H9 (cell line): Measurements from ENCODE around the gene PDZK1IP1. TPM values are rescaled to one million over a fixed set of nuclear protein-coding genes. Genes with fewer than 3 reads are reported as not detected.

Experiments
- DNase-seq: peaks from one replicate; pipeline ENCODE4 v3.0.0-alpha.2; 2017
- H2AFZ ChIP-seq: one replicate; pipeline ENCODE4 v1.6.1; 2013; ENCODE audit warnings: mild to moderate bottlenecking, low read length, control low read depth, moderate library complexity
- H2AK5ac ChIP-seq: 2 replicates; pipeline ENCODE4 v1.6.1; 2013; ENCODE audit warnings: low read length, control low read depth, mixed read lengths; ENCODE audit not compliant: insufficient read length
- H2BK120ac ChIP-seq: one replicate; pipeline ENCODE4 v1.6.1; 2013; ENCODE audit warnings: low read depth, mild to moderate bottlenecking, low read length, control low read depth, inconsistent platforms; ENCODE audit not compliant: poor library complexity, severe bottlenecking
- H2BK12ac ChIP-seq: 2 replicates; pipeline ENCODE4 v1.6.1; 2013; ENCODE audit warnings: low read length, control low read depth, mixed read lengths, low read depth; ENCODE audit not compliant: insufficient read length
- H2BK15ac ChIP-seq: 2 replicates; pipeline ENCODE4 v1.6.1; 2013; ENCODE audit warnings: low read depth, low read length, control low read depth
- H2BK20ac ChIP-seq: one replicate; pipeline ENCODE4 v1.6.1; 2013; ENCODE audit warnings: low read depth, mild to moderate bottlenecking, low read length, control low read depth, inconsistent platforms; ENCODE audit not compliant: poor library complexity, severe bottlenecking
- H2BK5ac ChIP-seq: 2 replicates; pipeline ENCODE4 v1.6.1; 2013; ENCODE audit warnings: low read length, control low read depth, mixed read lengths; ENCODE audit not compliant: insufficient read length
- H3K14ac ChIP-seq: 2 replicates; pipeline ENCODE4 v1.6.1; 2013; ENCODE audit warnings: low read length, control low read depth; ENCODE audit not compliant: insufficient read depth
- H3K18ac ChIP-seq: 2 replicates; pipeline ENCODE4 v1.6.1; 2013; ENCODE audit warnings: low read depth, mild to moderate bottlenecking, mixed read lengths, low read length, control low read depth; ENCODE audit not compliant: insufficient read length
- H3K23ac ChIP-seq: 2 replicates; pipeline ENCODE4 v1.6.1; 2013; ENCODE audit warnings: low read length, control low read depth, mixed read lengths, low read depth; ENCODE audit not compliant: insufficient read length
- H3K23me2 ChIP-seq: 2 replicates; pipeline ENCODE4 v1.6.1; 2013; ENCODE audit warnings: low read depth, mild to moderate bottlenecking, mixed read lengths, low read length, control low read depth; ENCODE audit not compliant: insufficient read length, poor library complexity, severe bottlenecking
- H3K27ac ChIP-seq: 2 replicates; pipeline ENCODE4 v1.5.1; 2013; ENCODE audit warnings: low read length, control low read depth, mixed read lengths, low read depth; ENCODE audit not compliant: insufficient read length
- H3K27me3 ChIP-seq: 2 replicates; pipeline ENCODE4 v1.6.1; 2013; ENCODE audit warnings: low read length, control low read depth, inconsistent platforms; ENCODE audit not compliant: insufficient read depth
- H3K4ac ChIP-seq: 2 replicates; pipeline ENCODE4 v1.6.1; 2013; ENCODE audit warnings: low read depth, mild to moderate bottlenecking, control low read depth, inconsistent platforms, low read length, moderate library complexity
- H3K4me1 ChIP-seq: 2 replicates; pipeline ENCODE4 v1.6.1; 2013; ENCODE audit warnings: low read length, control low read depth, inconsistent platforms; ENCODE audit not compliant: insufficient read depth
- H3K4me2 ChIP-seq: 2 replicates; pipeline ENCODE4 v1.6.1; 2013; ENCODE audit warnings: low read length, control low read depth, mixed read lengths; ENCODE audit not compliant: insufficient read length, insufficient read depth
- H3K56ac ChIP-seq: 2 replicates; pipeline ENCODE4 v1.6.1; 2013; ENCODE audit warnings: low read depth, mild to moderate bottlenecking, mixed read lengths, low read length, control low read depth; ENCODE audit not compliant: insufficient read length
- H3K79me1 ChIP-seq: 2 replicates; pipeline ENCODE4 v1.6.1; 2013; ENCODE audit warnings: low read depth, mild to moderate bottlenecking, moderate library complexity, low read length, control low read depth, inconsistent platforms; ENCODE audit not compliant: insufficient read depth, poor library complexity, severe bottlenecking
- H3K79me2 ChIP-seq: 2 replicates; pipeline ENCODE4 v1.6.1; 2013; ENCODE audit warnings: low read length, control low read depth, inconsistent platforms; ENCODE audit not compliant: insufficient read depth
- H3K9ac ChIP-seq: 2 replicates; pipeline ENCODE4 v1.6.1; 2013; ENCODE audit warnings: low read length, control low read depth, mixed read lengths; ENCODE audit not compliant: insufficient read length; ENCODE audit errors: extremely low read depth
- H3K9me3 ChIP-seq: one replicate; pipeline ENCODE4 v1.6.1; 2013; ENCODE audit warnings: low read depth, low read length, inconsistent platforms; ENCODE audit not compliant: control insufficient read depth
- H3T11ph ChIP-seq: one replicate; pipeline ENCODE4 v1.6.1; 2013; ENCODE audit warnings: mild to moderate bottlenecking, low read length, control low read depth, inconsistent platforms
- H4K20me1 ChIP-seq: one replicate; pipeline ENCODE4 v1.6.1; 2013; ENCODE audit not compliant: control insufficient read depth, insufficient read length, insufficient read depth
- H4K5ac ChIP-seq: 2 replicates; pipeline ENCODE4 v1.6.1; 2013; ENCODE audit warnings: low read depth, mild to moderate bottlenecking, mixed read lengths, low read length, control low read depth; ENCODE audit not compliant: insufficient read length
- H4K8ac ChIP-seq: replicated peaks from 2 replicates; pipeline ENCODE4 v1.6.1; 2013; ENCODE audit warnings: low read length, control low read depth, mixed read lengths, low read depth; ENCODE audit not compliant: insufficient read length
- H4K91ac ChIP-seq: 2 replicates; pipeline ENCODE4 v1.6.1; 2013; ENCODE audit warnings: low read depth, mild to moderate bottlenecking, moderate library complexity, mixed read lengths, low read length, control low read depth; ENCODE audit not compliant: insufficient read length
- H3K27ac Mint-ChIP-seq, 3 experiments: 2 replicates in 2 of 3; 3 replicates in 1 of 3; pipeline ENCODE4 v1.8.0; 2020 to 2021; ENCODE audit warnings: mixed read lengths in 3 of 3, mild to moderate bottlenecking in 1 of 3, moderate library complexity in 1 of 3
- H3K27me3 Mint-ChIP-seq: 2 replicates; pipeline ENCODE4 v1.8.0; 2021; ENCODE audit warnings: low read depth, mild to moderate bottlenecking, moderate library complexity, mixed read lengths
- H3K36me3 Mint-ChIP-seq, 3 experiments: 2 replicates in 2 of 3; 3 replicates in 1 of 3; pipeline ENCODE4 v1.8.0; 2020 to 2021; ENCODE audit warnings: low read depth in 3 of 3, mixed read lengths in 3 of 3; ENCODE audit not compliant: insufficient read depth in 1 of 3
- H3K4me1 Mint-ChIP-seq, 2 experiments: 2 replicates each; pipeline ENCODE4 v1.8.0; 2020; ENCODE audit warnings: mixed read lengths in 2 of 2
- H3K4me3 Mint-ChIP-seq, 2 experiments: 2 replicates in 1 of 2; 3 replicates in 1 of 2; pipeline ENCODE4 v1.8.0; 2020 to 2021; ENCODE audit warnings: mild to moderate bottlenecking in 2 of 2, mixed read lengths in 2 of 2, moderate library complexity in 1 of 2
- H3K9me3 Mint-ChIP-seq, 2 experiments: 2 replicates in 1 of 2; 3 replicates in 1 of 2; pipeline ENCODE4 v1.8.0; 2020; ENCODE audit warnings: mild to moderate bottlenecking in 2 of 2, mixed read lengths in 2 of 2, moderate library complexity in 1 of 2
- CTCF ChIP-seq: fragments of 200-600 bp; sonication (generic); conservative IDR thresholded peaks from 3 replicates; pipeline ENCODE4 v1.8.0; 2021; ENCODE audit warnings: antibody characterized with exemption, mild to moderate bottlenecking
- WGBS: extraction: QIAGEN DNeasy Blood & Tissue Kit; methylation state at CpG from one replicate; pipeline ENCODE4 v1.1.7; 2013; ENCODE audit warnings: missing lambda C conversion rate, low lambda C conversion rate, mixed read lengths; ENCODE audit not compliant: insufficient read length; ENCODE audit errors: extremely low coverage; 5-methylcytosine and 5-hydroxymethylcytosine counted together
- total RNA-seq: library from RNA; stranded (reverse); gene quantifications from 2 replicates; pipeline ENCODE4 v1.2.1, GENCODE V29; 2021

The PDZK1IP1 gene
- total RNA-seq, 1 experiment from 2014 or later, result not detected

GRCh38 chr1:47223174-47223920 lies 33.5 kb upstream of the PDZK1IP1 start:
- H3K9me3 ChIP-seq, result no peaks in the 10 kb centered on the region
- H2BK5ac ChIP-seq, result no peak overlapping the region
- H3T11ph ChIP-seq, result no peak overlapping the region
- no peak overlapping the region for H3K4me3 Mint-ChIP-seq
- H3K27me3 ChIP-seq, result peaks cover 83% of the 10 kb centered on the region
- no peak overlapping the region for H3K27ac Mint-ChIP-seq
- H2AK5ac ChIP-seq, result no peak overlapping the region
- no peak overlapping the region for H3K56ac ChIP-seq
- H3K18ac ChIP-seq, result no peak overlapping the region
- H2AFZ ChIP-seq, result no peak overlapping the region
- H3K9ac ChIP-seq, result no peak overlapping the region
- H3K23me2 ChIP-seq, result no peaks in the 10 kb centered on the region
- H3K4me1 Mint-ChIP-seq, result peaks cover 7 to 14% of the 10 kb centered on the region in 2 experiments
- H2BK15ac ChIP-seq, result no peak overlapping the region
- no peak overlapping the region for H2BK120ac ChIP-seq
- H3K27me3 Mint-ChIP-seq, result peaks cover 41% of the 10 kb centered on the region
- no peak overlapping the region for H3K4me2 ChIP-seq
- no peak overlapping the region for H3K4ac ChIP-seq
- no peaks in the 10 kb centered on the region for H3K79me2 ChIP-seq
- no peak overlapping the region for H2BK20ac ChIP-seq
- WGBS, result no CpG with 5 or more reads among the region's 10 CpGs
- DNase-seq, result no peak
- H3K36me3 Mint-ChIP-seq, result no peaks in the 10 kb centered on the region
- H4K5ac ChIP-seq, result no peak overlapping the region
- no peak overlapping the region for H4K91ac ChIP-seq
- H3K27ac ChIP-seq, result no peak overlapping the region
- no peak for TF ChIP-seq CTCF
- H4K8ac ChIP-seq, result no peak overlapping the region
- H3K9me3 Mint-ChIP-seq, result peaks cover 0 to 3% of the 10 kb centered on the region in 2 experiments; a peak in 2 of 5 replicates
- no peak overlapping the region for H3K23ac ChIP-seq
- no peak overlapping the region for H2BK12ac ChIP-seq
- no peaks in the 10 kb centered on the region for H3K79me1 ChIP-seq
- H3K4me1 ChIP-seq, result no peaks in the 10 kb centered on the region; the same call in 1 of the 2 replicates
- H3K14ac ChIP-seq, result no peak overlapping the region
- H4K20me1 ChIP-seq, result peaks cover 2% of the 10 kb centered on the region
